Parathyroid adenoma (tissue), 2 donors: ENCODE results near the gene SEBOX.

Experiments used
- H2AFZ ChIP-seq: fragments of 300-600 bp; sonication (generic); one replicate; pipeline ENCODE4 v1.7.0; 2017; ENCODE audit warnings: antibody characterized with exemption, mild to moderate bottlenecking
- H3K27ac ChIP-seq: fragments of 300-600 bp; sonication (generic); one replicate; pipeline ENCODE4 v1.7.0; 2017
- H3K27me3 ChIP-seq: fragments of 300-600 bp; sonication (generic); one replicate; pipeline ENCODE4 v1.7.0; 2017; ENCODE audit warnings: low read length; ENCODE audit not compliant: control insufficient read depth, insufficient read depth
- H3K36me3 ChIP-seq: fragments of 300-600 bp; sonication (generic); one replicate; pipeline ENCODE4 v1.7.0; 2017; ENCODE audit warnings: low read length; ENCODE audit not compliant: control insufficient read depth, insufficient read depth
- H3K4me1 ChIP-seq: fragments of 300-600 bp; sonication (generic); one replicate; pipeline ENCODE4 v1.7.0; 2017; ENCODE audit warnings: control low read depth
- H3K4me2 ChIP-seq: fragments of 300-600 bp; sonication (generic); one replicate; pipeline ENCODE4 v1.7.0; 2017; ENCODE audit warnings: low read length
- H3K4me3 ChIP-seq: fragments of 300-600 bp; sonication (generic); one replicate; pipeline ENCODE4 v1.7.0; 2017; ENCODE audit warnings: low read depth, low read length
- H3K79me2 ChIP-seq: fragments of 300-600 bp; sonication (generic); one replicate; pipeline ENCODE4 v1.7.0; 2017; ENCODE audit warnings: control low read depth
- H3K9ac ChIP-seq: fragments of 300-600 bp; sonication (generic); one replicate; pipeline ENCODE4 v1.7.0; 2017; ENCODE audit warnings: mild to moderate bottlenecking
- H3K9me3 ChIP-seq: fragments of 300-600 bp; sonication (generic); one replicate; pipeline ENCODE4 v1.7.0; 2017; ENCODE audit warnings: low read length; ENCODE audit not compliant: control insufficient read depth
- TF ChIP-seq, protein P1 (sequence below): fragments of 300-600 bp; sonication (generic); IDR thresholded peaks from one replicate; pipeline ENCODE4 v1.7.0; 2017; ENCODE audit warnings: antibody characterized with exemption, mild to moderate bottlenecking
- donor health status: primary hyperparathyroidism.

Gene SEBOX

DNA sequence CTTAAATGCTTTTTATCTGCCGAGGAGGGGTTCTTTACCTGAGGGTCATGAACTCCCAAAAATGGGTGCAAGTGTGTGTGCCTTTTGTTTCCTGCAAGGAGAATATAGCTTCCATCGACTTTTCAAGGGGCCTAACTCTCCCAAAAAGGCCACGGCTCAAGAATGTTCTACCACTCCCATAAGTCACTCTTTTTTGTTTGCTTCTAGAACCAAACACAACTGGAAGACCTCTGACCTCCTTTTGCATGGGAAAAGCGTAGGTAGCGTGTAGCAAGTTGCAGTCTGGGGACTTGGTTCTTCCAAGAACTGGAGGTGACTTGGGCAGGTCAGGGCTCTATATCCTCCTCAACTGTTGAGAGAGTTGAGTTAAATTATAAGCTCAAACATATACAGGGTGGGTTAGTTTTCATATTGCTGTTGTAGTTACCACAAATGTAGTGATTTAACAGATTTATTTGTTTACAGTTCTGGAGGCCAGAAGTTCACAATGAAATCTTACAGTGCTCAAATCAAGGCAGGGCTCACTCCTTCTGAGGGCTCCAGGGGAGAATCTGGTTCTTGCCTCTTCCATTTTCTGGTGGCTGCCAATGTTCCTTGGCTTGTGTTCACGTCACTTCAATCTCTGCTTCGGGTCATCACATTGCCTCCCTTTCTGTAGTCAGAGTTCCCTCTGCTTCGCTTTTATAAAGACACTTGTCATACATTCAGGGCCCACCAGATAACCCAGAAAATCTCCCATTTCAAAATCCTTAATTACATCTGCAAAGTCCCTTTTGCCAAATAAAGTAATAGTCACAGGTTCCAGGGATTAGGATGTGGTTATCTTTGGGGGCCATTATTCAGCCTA lies 44.6 kb downstream of the SEBOX start:
- H3K4me3 ChIP-seq: no peak overlapping the region
- H3K36me3 ChIP-seq: no peaks in the 10 kb centered on the region
- H3K27me3 ChIP-seq: no peaks in the 10 kb centered on the region
- H3K9ac ChIP-seq: no peak overlapping the region
- H3K4me2 ChIP-seq: no peak overlapping the region
- H3K27ac ChIP-seq: no peak overlapping the region
- no peaks in the 10 kb centered on the region for H3K9me3 ChIP-seq
- TF ChIP-seq, protein P1, sequence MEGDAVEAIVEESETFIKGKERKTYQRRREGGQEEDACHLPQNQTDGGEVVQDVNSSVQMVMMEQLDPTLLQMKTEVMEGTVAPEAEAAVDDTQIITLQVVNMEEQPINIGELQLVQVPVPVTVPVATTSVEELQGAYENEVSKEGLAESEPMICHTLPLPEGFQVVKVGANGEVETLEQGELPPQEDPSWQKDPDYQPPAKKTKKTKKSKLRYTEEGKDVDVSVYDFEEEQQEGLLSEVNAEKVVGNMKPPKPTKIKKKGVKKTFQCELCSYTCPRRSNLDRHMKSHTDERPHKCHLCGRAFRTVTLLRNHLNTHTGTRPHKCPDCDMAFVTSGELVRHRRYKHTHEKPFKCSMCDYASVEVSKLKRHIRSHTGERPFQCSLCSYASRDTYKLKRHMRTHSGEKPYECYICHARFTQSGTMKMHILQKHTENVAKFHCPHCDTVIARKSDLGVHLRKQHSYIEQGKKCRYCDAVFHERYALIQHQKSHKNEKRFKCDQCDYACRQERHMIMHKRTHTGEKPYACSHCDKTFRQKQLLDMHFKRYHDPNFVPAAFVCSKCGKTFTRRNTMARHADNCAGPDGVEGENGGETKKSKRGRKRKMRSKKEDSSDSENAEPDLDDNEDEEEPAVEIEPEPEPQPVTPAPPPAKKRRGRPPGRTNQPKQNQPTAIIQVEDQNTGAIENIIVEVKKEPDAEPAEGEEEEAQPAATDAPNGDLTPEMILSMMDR: no peak
- H2AFZ ChIP-seq: no peak overlapping the region
- H3K4me1 ChIP-seq: no peaks in the 10 kb centered on the region
- no peaks in the 10 kb centered on the region for H3K79me2 ChIP-seq

DNA sequence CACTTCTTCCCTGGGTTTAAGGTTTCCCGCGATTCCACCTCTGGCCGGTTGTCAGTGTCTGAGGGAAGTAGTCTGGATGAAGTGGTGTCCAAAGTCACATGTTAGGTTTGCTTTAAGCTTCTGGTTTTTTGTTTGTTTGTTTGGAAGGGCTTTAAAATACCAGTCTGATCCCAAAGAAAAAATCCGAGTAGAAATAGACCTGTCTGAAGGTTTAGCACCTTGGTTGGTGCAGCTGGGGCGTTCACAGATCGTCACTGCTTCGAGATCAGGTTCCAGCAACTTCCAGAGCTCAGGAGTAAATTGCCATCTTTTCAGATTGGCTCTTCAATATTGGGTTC lies 45.4 kb downstream of the SEBOX start:
- Histone ChIP-seq H3K27ac (no peak overlapping the region), H3K4me3 (peak overlapping the region; percentile 60), H3K9me3 (no peaks in the 10 kb centered on the region), H3K27me3 (no peaks in the 10 kb centered on the region), H3K79me2 (no peaks in the 10 kb centered on the region), H3K36me3 (no peaks in the 10 kb centered on the region), H3K9ac (no peak overlapping the region), H3K4me2 (peak overlapping the region; percentile 95), H3K4me1 (no peaks in the 10 kb centered on the region), H2AFZ (peak overlapping the region; percentile 93)
- TF ChIP-seq, protein P1: no peak

GRCh38 chr17:28318759-28319597 lies 46.0 kb downstream of the SEBOX start, which contains the start of gene TMEM97:
Gene TMEM97, plus strand, starts transcription at chr17:28319200. Its CDS starts 40 bp downstream, at chr17:28319240.
- H3K4me1 ChIP-seq: no peaks in the 10 kb centered on the region
- TF ChIP-seq, protein P1: peak; percentile 26
- H3K79me2 ChIP-seq: no peaks in the 10 kb centered on the region
- H3K36me3 ChIP-seq: no peaks in the 10 kb centered on the region
- no peaks in the 10 kb centered on the region for H3K9me3 ChIP-seq
- no peaks in the 10 kb centered on the region for H3K27me3 ChIP-seq
- H3K27ac ChIP-seq: no peak within 1 kb of the TSS
- H3K4me3 ChIP-seq: peak within 1 kb of the TSS; percentile 60
- no peak within 1 kb of the TSS for H3K9ac ChIP-seq
- H2AFZ ChIP-seq: peak within 1 kb of the TSS; percentile 93
- H3K4me2 ChIP-seq: peak within 1 kb of the TSS; percentile 95

GRCh38 chr17:28317966-28318758 lies 46.8 kb downstream of the SEBOX start:
- Histone ChIP-seq H3K79me2 (no peaks in the 10 kb centered on the region), H3K9me3 (no peaks in the 10 kb centered on the region), H3K4me2 (peak overlapping the region; percentile 82), H3K27ac (no peak overlapping the region), H3K36me3 (no peaks in the 10 kb centered on the region), H3K9ac (no peak overlapping the region), H3K27me3 (no peaks in the 10 kb centered on the region), H3K4me1 (no peaks in the 10 kb centered on the region), H2AFZ (peak overlapping the region; percentile 93), H3K4me3 (peak overlapping the region; percentile 54)
- TF ChIP-seq, protein P1: no peak
